ENCODE data around the gene BPTF. TPM values are rescaled to one million over a fixed set of nuclear protein-coding genes. Genes with fewer than 3 reads are reported as not detected.

Gene BPTF
- total and polyA plus RNA-seq, 2 of the 8 experiments (the other 6 are each of a cell fraction or from before 2014, with no cell fraction given), result 107 to 228 TPM

DNA sequence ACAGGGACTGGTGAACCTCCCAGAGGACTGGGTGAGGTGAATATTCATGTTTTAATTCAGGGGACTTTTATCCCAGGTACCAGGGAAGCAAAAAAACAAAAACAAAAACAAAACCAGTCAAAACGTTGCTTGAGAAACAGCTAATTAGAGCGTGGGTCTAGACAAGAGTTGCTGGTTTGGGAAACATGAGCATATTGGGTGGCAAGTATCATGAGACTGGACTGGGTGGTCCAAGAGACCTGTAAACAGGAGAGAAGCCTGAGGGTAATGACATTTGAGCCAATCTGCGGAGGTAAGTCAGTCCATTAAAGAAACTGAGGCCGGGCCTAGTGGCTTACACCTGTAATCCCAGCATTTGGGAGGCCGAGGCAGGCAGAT lies 11.5 kb upstream of the BPTF start:
- H3K79me2 ChIP-seq (ENCODE audit: control insufficient read depth in 1 of 2, insufficient read depth in 2 of 2, low read length in 2 of 2), result no peaks in the 10 kb centered on the region
- no peak overlapping the region for H4K5ac ChIP-seq (ENCODE audit: insufficient read length, low read depth, low read length)
- H3K4ac ChIP-seq (replicated peaks; ENCODE audit: insufficient read length, low read depth, low read length), result no peak overlapping the region
- DNase-seq (ENCODE audit: low read depth in 1 of 2, low spot score in 2 of 2) (no peak), FAIRE-seq (no peak)
- H2BK15ac ChIP-seq (ENCODE audit: low read length), result no peak overlapping the region
- H4K8ac ChIP-seq (ENCODE audit: extremely low read depth, insufficient read depth, low read length), result no peak overlapping the region
- no peak overlapping the region for H2AK5ac ChIP-seq (ENCODE audit: low read depth, low read length)
- peaks cover 3% of the 10 kb centered on the region; the same call in 1 of the 2 replicates for H3K23me2 ChIP-seq (ENCODE audit: low read depth, low read length)
- no peak overlapping the region for H3K27ac ChIP-seq (ENCODE audit: low read depth, low read length)
- no peaks in the 10 kb centered on the region for H3K79me1 ChIP-seq (ENCODE audit: low read depth, low read length)
- H3K56ac ChIP-seq (replicated peaks; ENCODE audit: insufficient read length, low read depth, low read length), result no peak overlapping the region
- no peak overlapping the region for H2BK20ac ChIP-seq (ENCODE audit: low read length)
- H3K27me3 ChIP-seq (replicated peaks in 1 of 4; ENCODE audit: control insufficient read depth in 3 of 4, extremely low read depth in 1 of 4, insufficient read depth in 3 of 4, low read length in 3 of 4), result no peaks in the 10 kb centered on the region
- ChIA-PET CTCF (ENCODE audit: partially characterized antibody) (interaction anchor here (8.5 kb wide), 1 partner anchor 12 kb away, joined by 88 read pairs; no protein-coding TSS in a partner anchor), POLR2A (ENCODE audit: partially characterized antibody) (interaction anchor here (1.0 kb wide), 1 partner anchor 11 kb away, joined by 5 read pairs; the partner anchor contains the start of gene BPTF)
- H4K20me1 ChIP-seq (replicated peaks in 1 of 2; ENCODE audit: control insufficient read depth in 1 of 2, insufficient read depth in 2 of 2, low read length in 2 of 2), result no peaks in the 10 kb centered on the region
- H4K91ac ChIP-seq (replicated peaks; ENCODE audit: insufficient read length, low read length), result no peak overlapping the region
- no peak overlapping the region for H2BK120ac ChIP-seq (replicated peaks; ENCODE audit: low read depth, low read length)
- H2BK12ac ChIP-seq (ENCODE audit: low read depth, low read length), result no peak overlapping the region
- no peak overlapping the region for H2BK5ac ChIP-seq (ENCODE audit: low read depth, low read length)
- WGBS, 2 experiments (ENCODE audit: extremely low coverage in 1 of 2, insufficient coverage in 1 of 2, insufficient read length in 1 of 2, insufficient replicate concordance in 2 of 2, low coverage in 1 of 2, low lambda C conversion rate in 2 of 2, missing lambda C conversion rate in 1 of 2), result 83% methylated on average over 5 of the region's 5 CpGs; no CpG with 5 or more reads in 1 of the 2 experiments
- no peak overlapping the region for H2AFZ ChIP-seq (ENCODE audit: low read length)
- H3K9ac ChIP-seq (replicated peaks in 1 of 4; ENCODE audit: extremely low read depth in 1 of 4, low read depth in 3 of 4, low read length in 3 of 4), result no peak overlapping the region
- H3K18ac ChIP-seq (ENCODE audit: extremely low read depth, low read length), result no peak overlapping the region
- no peak overlapping the region for H3K23ac ChIP-seq (ENCODE audit: insufficient read length)
- H3K14ac ChIP-seq (ENCODE audit: insufficient read length), result no peak overlapping the region
- no peaks in the 10 kb centered on the region for H3K9me3 ChIP-seq (ENCODE audit: insufficient read depth in 2 of 2, low read depth in 1 of 2, low read length in 1 of 2)
- no peaks in the 10 kb centered on the region for H3K4me1 ChIP-seq (replicated peaks in 1 of 4; ENCODE audit: control insufficient read depth in 3 of 4, insufficient read depth in 4 of 4, low read length in 3 of 4)
- H3K4me3 ChIP-seq (ENCODE audit: extremely low read depth in 1 of 4, insufficient read depth in 2 of 4, low read depth in 3 of 4, low read length in 4 of 4), result no peak overlapping the region
- H3K36me3 ChIP-seq (ENCODE audit: control insufficient read depth in 2 of 4, insufficient read depth in 4 of 4, low read length in 3 of 4), result no peaks in the 10 kb centered on the region
- H3K4me2 ChIP-seq (ENCODE audit: insufficient read depth in 1 of 2, low read depth in 2 of 2, low read length in 2 of 2), result no peak overlapping the region
- TF ChIP-seq KDM5A (IDR thresholded peaks at IDR 0.05; ENCODE audit: low read length), result no peak
- no peak for TF ChIP-seq EP300 (IDR thresholded peaks at IDR 0.05; ENCODE audit: borderline replicate concordance in 1 of 2, low read depth in 2 of 2, low read length in 2 of 2)
- no peak for TF ChIP-seq SP1 (IDR thresholded peaks at IDR 0.05; ENCODE audit: low read depth, low read length)
- TF ChIP-seq, protein P1, sequence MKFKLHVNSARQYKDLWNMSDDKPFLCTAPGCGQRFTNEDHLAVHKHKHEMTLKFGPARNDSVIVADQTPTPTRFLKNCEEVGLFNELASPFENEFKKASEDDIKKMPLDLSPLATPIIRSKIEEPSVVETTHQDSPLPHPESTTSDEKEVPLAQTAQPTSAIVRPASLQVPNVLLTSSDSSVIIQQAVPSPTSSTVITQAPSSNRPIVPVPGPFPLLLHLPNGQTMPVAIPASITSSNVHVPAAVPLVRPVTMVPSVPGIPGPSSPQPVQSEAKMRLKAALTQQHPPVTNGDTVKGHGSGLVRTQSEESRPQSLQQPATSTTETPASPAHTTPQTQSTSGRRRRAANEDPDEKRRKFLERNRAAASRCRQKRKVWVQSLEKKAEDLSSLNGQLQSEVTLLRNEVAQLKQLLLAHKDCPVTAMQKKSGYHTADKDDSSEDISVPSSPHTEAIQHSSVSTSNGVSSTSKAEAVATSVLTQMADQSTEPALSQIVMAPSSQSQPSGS (IDR thresholded peaks at IDR 0.05; ENCODE audit: low read length), result no peak
- TF ChIP-seq TEAD4 (IDR thresholded peaks at IDR 0.05; ENCODE audit: low read depth, low read length), result no peak
- no peak for TF ChIP-seq POU5F1 (IDR thresholded peaks at IDR 0.05; ENCODE audit: low read depth, low read length)
- no peak for TF ChIP-seq TAF7 (optimal IDR thresholded peaks at IDR 0.05; ENCODE audit: borderline replicate concordance, low read depth, low read length)
- no peak for TF ChIP-seq SP4 (IDR thresholded peaks at IDR 0.05; ENCODE audit: low read length)
- TF ChIP-seq POLR2AphosphoS5 (IDR thresholded peaks at IDR 0.05; ENCODE audit: low read depth, low read length), result no peak
- no peak for TF ChIP-seq SIX5 (IDR thresholded peaks at IDR 0.05; ENCODE audit: low read depth, low read length)
- no peak for TF ChIP-seq JUN (IDR thresholded peaks at IDR 0.05; ENCODE audit: low read depth, low read length)
- TF ChIP-seq NRF1 (IDR thresholded peaks at IDR 0.05; ENCODE audit: low read depth, low read length), result no peak
- TF ChIP-seq PHF8 (conservative IDR thresholded peaks at IDR 0.05; ENCODE audit: low read depth, low read length), result no peak
- no peak for TF ChIP-seq BACH1 (IDR thresholded peaks at IDR 0.05; ENCODE audit: low read length)
